H9 (cell line): ENCODE results near the gene BAZ2A. TPM values are rescaled to one million over a fixed set of nuclear protein-coding genes. Genes with fewer than 3 reads are reported as not detected.
A peak's percentile ranks its signal among the peaks of the same experiment; 100 is the strongest.

Experiments
- DNase-seq: peaks from one replicate; pipeline ENCODE4 v3.0.0-alpha.2; 2017
- H2AFZ ChIP-seq: one replicate; pipeline ENCODE4 v1.6.1; 2013; ENCODE audit warnings: mild to moderate bottlenecking, low read length, control low read depth, moderate library complexity
- H2AK5ac ChIP-seq: 2 replicates; pipeline ENCODE4 v1.6.1; 2013; ENCODE audit warnings: low read length, control low read depth, mixed read lengths; ENCODE audit not compliant: insufficient read length
- H2BK120ac ChIP-seq: one replicate; pipeline ENCODE4 v1.6.1; 2013; ENCODE audit warnings: low read depth, mild to moderate bottlenecking, low read length, control low read depth, inconsistent platforms; ENCODE audit not compliant: poor library complexity, severe bottlenecking
- H2BK12ac ChIP-seq: 2 replicates; pipeline ENCODE4 v1.6.1; 2013; ENCODE audit warnings: low read length, control low read depth, mixed read lengths, low read depth; ENCODE audit not compliant: insufficient read length
- H2BK15ac ChIP-seq: 2 replicates; pipeline ENCODE4 v1.6.1; 2013; ENCODE audit warnings: low read depth, low read length, control low read depth
- H2BK20ac ChIP-seq: one replicate; pipeline ENCODE4 v1.6.1; 2013; ENCODE audit warnings: low read depth, mild to moderate bottlenecking, low read length, control low read depth, inconsistent platforms; ENCODE audit not compliant: poor library complexity, severe bottlenecking
- H2BK5ac ChIP-seq: 2 replicates; pipeline ENCODE4 v1.6.1; 2013; ENCODE audit warnings: low read length, control low read depth, mixed read lengths; ENCODE audit not compliant: insufficient read length
- H3K14ac ChIP-seq: 2 replicates; pipeline ENCODE4 v1.6.1; 2013; ENCODE audit warnings: low read length, control low read depth; ENCODE audit not compliant: insufficient read depth
- H3K18ac ChIP-seq: 2 replicates; pipeline ENCODE4 v1.6.1; 2013; ENCODE audit warnings: low read depth, mild to moderate bottlenecking, mixed read lengths, low read length, control low read depth; ENCODE audit not compliant: insufficient read length
- H3K23ac ChIP-seq: 2 replicates; pipeline ENCODE4 v1.6.1; 2013; ENCODE audit warnings: low read length, control low read depth, mixed read lengths, low read depth; ENCODE audit not compliant: insufficient read length
- H3K23me2 ChIP-seq: 2 replicates; pipeline ENCODE4 v1.6.1; 2013; ENCODE audit warnings: low read depth, mild to moderate bottlenecking, mixed read lengths, low read length, control low read depth; ENCODE audit not compliant: insufficient read length, poor library complexity, severe bottlenecking
- H3K27ac ChIP-seq: 2 replicates; pipeline ENCODE4 v1.5.1; 2013; ENCODE audit warnings: low read length, control low read depth, mixed read lengths, low read depth; ENCODE audit not compliant: insufficient read length
- H3K27me3 ChIP-seq: 2 replicates; pipeline ENCODE4 v1.6.1; 2013; ENCODE audit warnings: low read length, control low read depth, inconsistent platforms; ENCODE audit not compliant: insufficient read depth
- H3K4ac ChIP-seq: 2 replicates; pipeline ENCODE4 v1.6.1; 2013; ENCODE audit warnings: low read depth, mild to moderate bottlenecking, control low read depth, inconsistent platforms, low read length, moderate library complexity
- H3K4me1 ChIP-seq: 2 replicates; pipeline ENCODE4 v1.6.1; 2013; ENCODE audit warnings: low read length, control low read depth, inconsistent platforms; ENCODE audit not compliant: insufficient read depth
- H3K4me2 ChIP-seq: 2 replicates; pipeline ENCODE4 v1.6.1; 2013; ENCODE audit warnings: low read length, control low read depth, mixed read lengths; ENCODE audit not compliant: insufficient read length, insufficient read depth
- H3K56ac ChIP-seq: 2 replicates; pipeline ENCODE4 v1.6.1; 2013; ENCODE audit warnings: low read depth, mild to moderate bottlenecking, mixed read lengths, low read length, control low read depth; ENCODE audit not compliant: insufficient read length
- H3K79me1 ChIP-seq: 2 replicates; pipeline ENCODE4 v1.6.1; 2013; ENCODE audit warnings: low read depth, mild to moderate bottlenecking, moderate library complexity, low read length, control low read depth, inconsistent platforms; ENCODE audit not compliant: insufficient read depth, poor library complexity, severe bottlenecking
- H3K79me2 ChIP-seq: 2 replicates; pipeline ENCODE4 v1.6.1; 2013; ENCODE audit warnings: low read length, control low read depth, inconsistent platforms; ENCODE audit not compliant: insufficient read depth
- H3K9ac ChIP-seq: 2 replicates; pipeline ENCODE4 v1.6.1; 2013; ENCODE audit warnings: low read length, control low read depth, mixed read lengths; ENCODE audit not compliant: insufficient read length; ENCODE audit errors: extremely low read depth
- H3K9me3 ChIP-seq: one replicate; pipeline ENCODE4 v1.6.1; 2013; ENCODE audit warnings: low read depth, low read length, inconsistent platforms; ENCODE audit not compliant: control insufficient read depth
- H3T11ph ChIP-seq: one replicate; pipeline ENCODE4 v1.6.1; 2013; ENCODE audit warnings: mild to moderate bottlenecking, low read length, control low read depth, inconsistent platforms
- H4K20me1 ChIP-seq: one replicate; pipeline ENCODE4 v1.6.1; 2013; ENCODE audit not compliant: control insufficient read depth, insufficient read length, insufficient read depth
- H4K5ac ChIP-seq: 2 replicates; pipeline ENCODE4 v1.6.1; 2013; ENCODE audit warnings: low read depth, mild to moderate bottlenecking, mixed read lengths, low read length, control low read depth; ENCODE audit not compliant: insufficient read length
- H4K8ac ChIP-seq: replicated peaks from 2 replicates; pipeline ENCODE4 v1.6.1; 2013; ENCODE audit warnings: low read length, control low read depth, mixed read lengths, low read depth; ENCODE audit not compliant: insufficient read length
- H4K91ac ChIP-seq: 2 replicates; pipeline ENCODE4 v1.6.1; 2013; ENCODE audit warnings: low read depth, mild to moderate bottlenecking, moderate library complexity, mixed read lengths, low read length, control low read depth; ENCODE audit not compliant: insufficient read length
- H3K27ac Mint-ChIP-seq, 3 experiments: 2 replicates in 2 of 3; 3 replicates in 1 of 3; pipeline ENCODE4 v1.8.0; 2020 to 2021; ENCODE audit warnings: mixed read lengths in 3 of 3, mild to moderate bottlenecking in 1 of 3, moderate library complexity in 1 of 3
- H3K27me3 Mint-ChIP-seq: 2 replicates; pipeline ENCODE4 v1.8.0; 2021; ENCODE audit warnings: low read depth, mild to moderate bottlenecking, moderate library complexity, mixed read lengths
- H3K36me3 Mint-ChIP-seq, 3 experiments: 2 replicates in 2 of 3; 3 replicates in 1 of 3; pipeline ENCODE4 v1.8.0; 2020 to 2021; ENCODE audit warnings: low read depth in 3 of 3, mixed read lengths in 3 of 3; ENCODE audit not compliant: insufficient read depth in 1 of 3
- H3K4me1 Mint-ChIP-seq, 2 experiments: 2 replicates each; pipeline ENCODE4 v1.8.0; 2020; ENCODE audit warnings: mixed read lengths in 2 of 2
- H3K4me3 Mint-ChIP-seq, 2 experiments: 2 replicates in 1 of 2; 3 replicates in 1 of 2; pipeline ENCODE4 v1.8.0; 2020 to 2021; ENCODE audit warnings: mild to moderate bottlenecking in 2 of 2, mixed read lengths in 2 of 2, moderate library complexity in 1 of 2
- H3K9me3 Mint-ChIP-seq, 2 experiments: 2 replicates in 1 of 2; 3 replicates in 1 of 2; pipeline ENCODE4 v1.8.0; 2020; ENCODE audit warnings: mild to moderate bottlenecking in 2 of 2, mixed read lengths in 2 of 2, moderate library complexity in 1 of 2
- CTCF ChIP-seq: fragments of 200-600 bp; sonication (generic); conservative IDR thresholded peaks from 3 replicates; pipeline ENCODE4 v1.8.0; 2021; ENCODE audit warnings: antibody characterized with exemption, mild to moderate bottlenecking
- WGBS: extraction: QIAGEN DNeasy Blood & Tissue Kit; methylation state at CpG from one replicate; pipeline ENCODE4 v1.1.7; 2013; ENCODE audit warnings: missing lambda C conversion rate, low lambda C conversion rate, mixed read lengths; ENCODE audit not compliant: insufficient read length; ENCODE audit errors: extremely low coverage; 5-methylcytosine and 5-hydroxymethylcytosine counted together
- total RNA-seq: library from RNA; stranded (reverse); gene quantifications from 2 replicates; pipeline ENCODE4 v1.2.1, GENCODE V29; 2021

Gene BAZ2A
- total RNA-seq, 1 experiment from 2014 or later = 108 TPM

- Histone ChIP-seq H3K79me1 (no peaks in the 10 kb centered on the region), H4K91ac (no peak overlapping the region), H3K9me3 (no peaks in the 10 kb centered on the region), H3K23ac (no peak overlapping the region), H2BK15ac (no peak overlapping the region), H3K23me2 (peaks cover 34% of the 10 kb centered on the region), H3K27me3 (no peaks in the 10 kb centered on the region), H3K4me2 (peak overlapping the region; percentile 90), H3K18ac (no peak overlapping the region), H3K27ac (no peak overlapping the region), H2BK20ac (no peak overlapping the region), H2AFZ (no peak overlapping the region), H2BK120ac (no peak overlapping the region), H3K56ac (no peak overlapping the region), H3K79me2 (peaks cover 10% of the 10 kb centered on the region; the same call in 1 of the 2 replicates), H3K4me1 (peaks cover 14% of the 10 kb centered on the region; the same call in 1 of the 2 replicates), H3T11ph (no peak overlapping the region), H3K4ac (no peak overlapping the region), H4K5ac (no peak overlapping the region), H2AK5ac (no peak overlapping the region), H2BK5ac (no peak overlapping the region), H4K8ac (no peak overlapping the region), H3K14ac (no peak overlapping the region), H3K9ac (no peak overlapping the region), H4K20me1 (no peaks in the 10 kb centered on the region), H2BK12ac (no peak overlapping the region)
- DNase-seq = no peak
- H3K4me1 Mint-ChIP-seq = peaks cover 72 to 74% of the 10 kb centered on the region in 2 experiments
- H3K36me3 Mint-ChIP-seq = peaks cover 2 to 12% (median 3%) of the 10 kb centered on the region in 3 experiments; a peak in 5 of 7 replicates
- H3K4me3 Mint-ChIP-seq = peak overlapping the region; percentile 36 to 92
- H3K27ac Mint-ChIP-seq = peak overlapping the region; percentile 73 to 81 (median 81); a peak in 6 of 7 replicates
- WGBS = no CpG with 5 or more reads among the region's 4 CpGs
- TF ChIP-seq CTCF = no peak
- peaks cover 0 to 6% of the 10 kb centered on the region in 2 experiments; a peak in 1 of 5 replicates for H3K9me3 Mint-ChIP-seq
- H3K27me3 Mint-ChIP-seq = no peaks in the 10 kb centered on the region
Observed at GRCh38 chr12:56632701-56633467, 2.8 kb upstream of the BAZ2A start.
